T47D (cell line): Measurements from ENCODE around the gene PLEKHA3.

Experiments
- DNase-seq, 2 experiments: peaks; one replicate each; pipeline versions ENCODE4 v3.0.0 to v3.0.0-alpha.2; 2011 to 2012; ENCODE audit warnings: low read depth in 1 of 2, low spot score in 1 of 2
- JUND ChIP-seq: IDR thresholded peaks from 2 replicates; pipeline ENCODE4 v1.6.1; 2012; ENCODE audit warnings: low read depth
- in situ Hi-C: cut with HindIII; loops from 2 replicates; pipeline ENCODE4 v1.10.0; 2016; ENCODE audit warnings: low sequenced_read_pairs, low pct_unique_long_range_greater_than_20kb

Gene PLEKHA3

DNA sequence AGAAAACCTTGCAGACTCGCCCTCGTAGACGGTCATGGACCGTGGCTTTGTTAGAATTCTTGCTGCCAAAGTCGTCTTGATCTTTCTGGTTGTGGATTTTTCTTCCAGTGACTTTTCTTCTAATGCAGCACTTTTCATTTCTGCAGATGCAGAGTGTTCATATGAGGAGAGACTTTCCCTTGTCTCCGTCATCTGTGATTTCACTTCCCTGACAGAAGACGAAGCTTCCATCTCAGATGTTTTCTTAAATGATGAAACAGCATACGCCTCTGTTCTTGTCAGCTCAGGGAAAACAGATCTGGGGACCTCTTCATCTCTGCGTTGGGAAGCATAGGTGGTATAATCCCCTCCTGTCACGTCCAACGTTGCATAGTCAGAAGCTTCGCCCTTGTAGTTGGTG, 50.9 kb downstream of the PLEKHA3 start:
- in situ Hi-C loops = no loop called here
- TF ChIP-seq JUND = no peak
- DNase-seq = no peak

DNA sequence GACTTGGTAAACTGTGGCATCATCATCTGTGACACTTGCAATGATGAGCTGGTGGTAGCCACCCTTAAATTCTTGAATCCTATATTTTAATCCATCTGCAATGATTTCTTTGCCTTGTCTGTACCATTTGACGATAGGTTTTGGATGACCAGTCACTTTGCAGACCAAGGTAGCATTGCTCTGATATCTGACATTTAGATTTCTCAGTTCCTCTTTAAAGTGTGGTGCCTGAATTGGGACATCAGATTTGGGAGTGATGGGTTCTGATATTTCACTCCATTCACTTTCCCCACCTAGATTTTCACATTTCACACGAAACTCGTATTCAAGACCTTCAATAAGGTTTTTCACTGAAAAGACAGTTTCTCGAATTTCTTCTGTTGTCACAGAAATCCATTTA, 55.8 kb downstream of the PLEKHA3 start:
- in situ Hi-C loops = no loop called here
- DNase-seq = no peak
- no peak for TF ChIP-seq JUND

DNA sequence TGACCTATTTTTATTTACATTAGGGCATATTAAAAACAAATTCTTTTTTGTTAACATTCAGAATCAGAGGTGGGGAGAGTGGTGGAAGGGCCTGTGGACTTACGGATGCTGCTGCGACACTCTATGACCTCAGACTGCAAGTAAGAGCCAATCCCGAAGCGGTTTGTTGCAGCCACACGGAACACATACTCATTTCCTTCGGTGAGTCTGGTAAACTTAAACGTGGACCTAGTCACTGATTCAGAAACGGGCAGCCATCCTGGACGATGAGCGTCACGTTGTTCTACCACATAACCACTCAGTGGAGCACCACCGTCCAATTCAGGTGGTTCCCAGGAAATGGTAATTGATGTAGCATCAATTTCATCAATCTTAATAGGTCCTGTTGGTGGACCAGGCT, 61.9 kb downstream of the PLEKHA3 start:
- in situ Hi-C loops = no loop called here
- TF ChIP-seq JUND = no peak
- no peak for DNase-seq

DNA sequence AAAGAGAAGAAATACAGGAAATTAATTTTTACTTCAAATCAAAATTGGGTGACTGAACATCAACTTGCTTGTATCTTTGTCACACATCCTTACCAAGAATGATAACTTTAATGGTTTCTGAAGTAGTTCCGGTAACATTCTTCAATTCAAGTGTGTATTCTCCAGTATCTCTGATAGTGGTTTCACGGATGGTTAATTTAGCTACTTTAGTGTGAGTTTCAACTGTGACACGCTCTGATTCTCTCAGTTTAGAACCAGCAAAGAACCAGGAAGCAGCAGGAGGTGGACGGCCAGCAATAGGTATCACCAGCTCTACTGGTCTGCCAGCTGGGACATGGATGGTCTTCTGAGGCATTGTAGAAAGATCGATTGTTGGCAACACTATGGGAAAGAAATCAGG, 62.3 kb downstream of the PLEKHA3 start:
- in situ Hi-C loops = no loop called here
- no peak for DNase-seq
- TF ChIP-seq JUND = no peak

DNA sequence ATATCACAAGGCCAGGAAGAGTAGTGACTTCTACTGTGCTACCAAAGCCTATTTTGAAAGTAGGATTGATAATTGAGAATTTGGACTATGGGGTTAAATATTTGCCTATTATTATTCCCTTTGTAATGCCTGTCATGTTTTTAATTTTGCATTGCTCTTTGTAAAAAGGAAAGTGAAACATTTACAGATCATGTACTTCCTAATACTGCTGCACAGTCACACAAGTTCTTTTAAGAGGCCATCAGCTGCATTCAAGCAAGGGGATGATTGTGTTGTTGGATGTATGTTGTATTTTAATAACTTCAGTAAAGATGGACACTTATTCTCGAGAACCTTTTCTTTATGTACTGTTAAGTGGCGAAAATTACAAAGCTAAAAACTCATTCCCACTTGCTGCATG, 70.1 kb downstream of the PLEKHA3 start:
- TF ChIP-seq JUND = no peak
- in situ Hi-C loops = no loop called here
- DNase-seq = no peak

DNA sequence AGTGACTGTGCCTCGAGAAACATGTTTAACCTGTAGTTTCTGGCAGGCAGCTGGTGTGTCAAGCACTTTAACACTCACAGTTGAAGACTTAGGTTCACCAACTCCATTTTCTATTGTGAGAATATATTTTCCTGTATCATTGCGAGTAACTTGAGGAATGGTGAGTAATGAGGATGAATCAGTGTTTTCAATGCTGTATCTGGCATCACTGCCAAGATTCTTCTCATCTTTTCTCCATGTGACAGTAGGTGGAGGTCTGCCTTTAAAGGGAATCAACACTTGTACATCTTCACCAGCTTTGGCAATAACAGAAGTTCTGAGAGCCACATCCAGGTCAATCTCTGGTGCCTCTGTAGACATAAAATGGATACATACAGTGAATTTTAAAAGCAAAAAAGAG, 72.8 kb downstream of the PLEKHA3 start:
- in situ Hi-C loops = no loop called here
- DNase-seq = no peak
- no peak for TF ChIP-seq JUND
